PC-9 (cell line): ENCODE measurements around the gene HTRA3. TPM values are rescaled to one million over a fixed set of nuclear protein-coding genes. Genes with fewer than 3 reads are reported as not detected.
A peak's percentile ranks its signal among the peaks of the same experiment; 100 is the strongest.

Experiments used
- BruUV-seq: library from RNA; stranded (reverse); fragments of 400-500 nt; replicated peaks from 2 replicates; lab custom pipeline; 2021; lab: Mats Ljungman, UMichigan
- CTCF ChIA-PET: fragments of 300-600 bp; sonication (Branson Sonifier 250); formaldehyde crosslinking; loops from one replicate; lab custom pipeline; 2022; ENCODE audit warnings: antibody characterized with exemption; lab: Charles Lee
- POLR2A ChIA-PET: fragments of 300-600 bp; sonication (Branson Sonifier 250); formaldehyde crosslinking; loops from one replicate; lab custom pipeline; 2022; ENCODE audit warnings: antibody characterized with exemption; ENCODE audit not compliant: unreplicated experiment; lab: Charles Lee
- DNase-seq, 2 experiments: peaks; one replicate each; pipeline versions ENCODE4 v3.0.0 to v3.0.0-alpha.2; 2015 to 2022; ENCODE audit warnings: mixed read lengths in 1 of 2
- H2AFZ ChIP-seq: fragments of 200-600 bp; sonication (generic); 2 replicates; pipeline ENCODE4 v1.8.1; 2017; ENCODE audit warnings: antibody characterized with exemption
- H3F3A ChIP-seq: fragments of 200-600 bp; sonication (generic); 2 replicates; pipeline ENCODE4 v1.8.1; 2017; ENCODE audit warnings: antibody characterized with exemption, mild to moderate bottlenecking, low read depth; ENCODE audit not compliant: insufficient read depth
- H3K27ac ChIP-seq: fragments of 200-600 bp; sonication (generic); 2 replicates; pipeline ENCODE4 v1.6.1; 2016; ENCODE audit warnings: mixed run types
- H3K27me3 ChIP-seq: fragments of 200-600 bp; sonication (generic); 2 replicates; pipeline ENCODE4 v1.6.1; 2016; ENCODE audit warnings: low read depth, mixed run types; ENCODE audit not compliant: insufficient read depth
- H3K36me3 ChIP-seq: fragments of 200-600 bp; sonication (generic); 2 replicates; pipeline ENCODE4 v1.6.1; 2016; ENCODE audit warnings: low read depth, mixed run types
- H3K4me1 ChIP-seq: fragments of 200-600 bp; sonication (generic); replicated peaks from 2 replicates; pipeline ENCODE4 v1.6.1; 2016; ENCODE audit warnings: mixed run types; ENCODE audit not compliant: insufficient read depth
- H3K4me2 ChIP-seq: fragments of 200-600 bp; sonication (generic); 2 replicates; pipeline ENCODE4 v1.6.1; 2017; ENCODE audit warnings: mixed run types
- H3K4me3 ChIP-seq: fragments of 200-600 bp; sonication (generic); 2 replicates; pipeline ENCODE4 v1.6.1; 2016; ENCODE audit warnings: mixed run types
- H3K79me2 ChIP-seq: fragments of 200-600 bp; sonication (generic); 2 replicates; pipeline ENCODE4 v1.6.1; 2017; ENCODE audit warnings: low read depth, mixed run types
- H3K9me2 ChIP-seq: fragments of 200-600 bp; sonication (generic); 2 replicates; pipeline ENCODE4 v1.8.1; 2017; ENCODE audit warnings: mild to moderate bottlenecking; ENCODE audit not compliant: insufficient read depth
- H3K9me3 ChIP-seq: fragments of 200-600 bp; sonication (generic); 2 replicates; pipeline ENCODE4 v1.8.1; 2016; ENCODE audit warnings: low read depth; ENCODE audit not compliant: insufficient read depth
- H4K20me1 ChIP-seq: fragments of 200-600 bp; sonication (generic); 2 replicates; pipeline ENCODE4 v1.8.1; 2017; ENCODE audit not compliant: insufficient read depth
- CTCF ChIP-seq: fragments of 200-600 bp; sonication (generic); conservative IDR thresholded peaks from 2 replicates; pipeline ENCODE4 v1.6.1; 2017; ENCODE audit warnings: mixed run types, antibody characterized with exemption, mild to moderate bottlenecking, moderate library complexity
- EZH2 ChIP-seq: fragments of 200-600 bp; sonication (generic); IDR thresholded peaks from 2 replicates; pipeline ENCODE4 v1.8.0; 2017; ENCODE audit warnings: antibody characterized with exemption, low read depth
- intact Hi-C: fragments of 100-400 bp; cut with micrococcal nuclease; formaldehyde crosslinking; loops from one replicate; pipeline ENCODE4 v1.10.0; 2022; ENCODE audit not compliant: unreplicated experiment
- total RNA-seq: library from RNA; stranded (reverse); gene quantifications from 2 replicates; pipeline ENCODE4 v1.2.3, GENCODE V29; 2021

Gene HTRA3
- total RNA-seq, 1 experiment from 2014 or later, result 14.1 TPM

- H3K9me3 ChIP-seq, result no peaks in the 10 kb centered on the region
- no peaks in the 10 kb centered on the region for H3K79me2 ChIP-seq
- intact Hi-C loops, result loop anchor here (5.0 kb wide), 1 partner anchor 51 kb away; no protein-coding TSS in a partner anchor
- peaks cover 5% of the 10 kb centered on the region; the same call in 1 of the 2 replicates for H3F3A ChIP-seq
- no peaks in the 10 kb centered on the region for H3K36me3 ChIP-seq
- H3K4me1 ChIP-seq, result peaks cover 14% of the 10 kb centered on the region
- no peaks in the 10 kb centered on the region for H3K9me2 ChIP-seq
- no peak overlapping the region for H2AFZ ChIP-seq
- H4K20me1 ChIP-seq, result no peaks in the 10 kb centered on the region
- BruUV-seq, result no TSS peak
- H3K27me3 ChIP-seq, result no peaks in the 10 kb centered on the region
- ChIA-PET CTCF (no interaction called here), POLR2A (no interaction called here)
- DNase-seq, result no peak
- no peak overlapping the region for H3K27ac ChIP-seq
- H3K4me3 ChIP-seq, result no peak overlapping the region
- H3K4me2 ChIP-seq, result no peak overlapping the region
- no peak for TF ChIP-seq CTCF
- TF ChIP-seq EZH2, result no peak
Observed at GRCh38 chr4:8300832-8301231, 31.3 kb downstream of the HTRA3 start.

- no peak for DNase-seq
- no peaks in the 10 kb centered on the region for H3K9me2 ChIP-seq
- no peaks in the 10 kb centered on the region for H3K27me3 ChIP-seq
- BruUV-seq, result no TSS peak
- H3F3A ChIP-seq, result peaks cover 5% of the 10 kb centered on the region; the same call in 1 of the 2 replicates
- H3K27ac ChIP-seq, result no peak overlapping the region
- H3K36me3 ChIP-seq, result no peaks in the 10 kb centered on the region
- H3K79me2 ChIP-seq, result no peaks in the 10 kb centered on the region
- intact Hi-C loops, result loop anchor here (5.0 kb wide), 1 partner anchor 50 kb away; no protein-coding TSS in a partner anchor
- peaks cover 14% of the 10 kb centered on the region for H3K4me1 ChIP-seq
- ChIA-PET POLR2A (no interaction called here), CTCF (no interaction called here)
- TF ChIP-seq CTCF, result no peak
- no peaks in the 10 kb centered on the region for H4K20me1 ChIP-seq
- no peaks in the 10 kb centered on the region for H3K9me3 ChIP-seq
- H3K4me3 ChIP-seq, result no peak overlapping the region
- no peak overlapping the region for H2AFZ ChIP-seq
- no peak overlapping the region for H3K4me2 ChIP-seq
Observed at GRCh38 chr4:8301851-8302730, 32.5 kb downstream of the HTRA3 start.

GRCh38 chr4:8303081-8303480, 33.5 kb downstream of the HTRA3 start:
- no peak for TF ChIP-seq EZH2
- no peak for TF ChIP-seq CTCF
- no peaks in the 10 kb centered on the region for H3K79me2 ChIP-seq
- peaks cover 5% of the 10 kb centered on the region; the same call in 1 of the 2 replicates for H3F3A ChIP-seq
- no peaks in the 10 kb centered on the region for H3K9me3 ChIP-seq
- ChIA-PET CTCF (no interaction called here), POLR2A (no interaction called here)
- no peak for DNase-seq
- BruUV-seq, result TSS peak; percentile 95
- no peaks in the 10 kb centered on the region for H3K27me3 ChIP-seq
- H3K27ac ChIP-seq, result peak overlapping the region; percentile 29; the same call in 1 of the 2 replicates
- H2AFZ ChIP-seq, result no peak overlapping the region
- H3K4me1 ChIP-seq, result peaks cover 14% of the 10 kb centered on the region
- H3K36me3 ChIP-seq, result no peaks in the 10 kb centered on the region
- no peak overlapping the region for H3K4me3 ChIP-seq
- no peaks in the 10 kb centered on the region for H4K20me1 ChIP-seq
- intact Hi-C loops, result loop anchor here (5.0 kb wide), 1 partner anchor 49 kb away; no protein-coding TSS in a partner anchor
- H3K9me2 ChIP-seq, result no peaks in the 10 kb centered on the region
- no peak overlapping the region for H3K4me2 ChIP-seq
